Natural killer cell (primary cell): ENCODE results near the gene TRAM2. TPM values are rescaled to one million over a fixed set of nuclear protein-coding genes. Genes with fewer than 3 reads are reported as not detected.

ENCODE experiments used
- ATAC-seq, 3 donors: fragments of 150-1000 bp in 2 of 3; fragments of 200-7000 bp in 1 of 3; cut with Tn5 transposase; 1 replicate in 1 of 3; 2 replicates in 2 of 3; pipeline ENCODE4 v1.10.0; 2021; ENCODE audit warnings: mild to moderate bottlenecking in 2 of 3, moderate library complexity in 2 of 3
- DNase-seq, 2 donors: peaks; one replicate each; pipeline versions ENCODE4 v3.0.0 to v3.0.0-alpha.2; 2013 to 2021; ENCODE audit warnings: mixed read lengths in 1 of 2
- H3K27ac ChIP-seq: one replicate; pipeline ENCODE4 v1.5.1; 2013; ENCODE audit warnings: mild to moderate bottlenecking, low read length
- H3K27me3 ChIP-seq: one replicate; pipeline ENCODE4 v1.6.1; 2013; ENCODE audit warnings: low read length; ENCODE audit not compliant: control insufficient read depth, insufficient read depth
- H3K36me3 ChIP-seq: one replicate; pipeline ENCODE4 v1.6.1; 2013; ENCODE audit warnings: low read length; ENCODE audit not compliant: control insufficient read depth, insufficient read depth
- H3K4me1 ChIP-seq: one replicate; pipeline ENCODE4 v1.6.1; 2013; ENCODE audit warnings: low read length; ENCODE audit not compliant: control insufficient read depth, insufficient read depth
- H3K4me3 ChIP-seq: one replicate; pipeline ENCODE4 v1.5.1; 2013; ENCODE audit warnings: low read length
- H3K9me3 ChIP-seq: one replicate; pipeline ENCODE4 v1.6.1; 2013; ENCODE audit warnings: low read length; ENCODE audit not compliant: control insufficient read depth, insufficient read depth
- H3K27ac Mint-ChIP-seq, 2 donors: one replicate each; pipeline ENCODE4 v1.8.0; 2022; ENCODE audit warnings: mild to moderate bottlenecking in 2 of 2, mixed read lengths in 2 of 2, moderate library complexity in 1 of 2
- H3K27me3 Mint-ChIP-seq, 2 donors: one replicate each; pipeline ENCODE4 v1.8.0; 2022; ENCODE audit warnings: low read depth in 2 of 2, mixed read lengths in 2 of 2
- H3K36me3 Mint-ChIP-seq: one replicate; pipeline ENCODE4 v1.8.0; 2022; ENCODE audit warnings: mixed read lengths
- H3K4me1 Mint-ChIP-seq, 2 donors: one replicate each; pipeline ENCODE4 v1.8.0; 2022; ENCODE audit warnings: mixed read lengths in 2 of 2
- H3K4me3 Mint-ChIP-seq: one replicate; pipeline ENCODE4 v1.8.0; 2022; ENCODE audit warnings: mild to moderate bottlenecking, moderate library complexity, mixed read lengths
- H3K9me3 Mint-ChIP-seq, 2 donors: one replicate each; pipeline ENCODE4 v1.8.0; 2022; ENCODE audit warnings: mixed read lengths in 2 of 2
- WGBS: methylation state at CpG from one replicate; pipeline ENCODE4 v1.1.7; 2013; ENCODE audit warnings: missing lambda C conversion rate; ENCODE audit not compliant: insufficient coverage; 5-methylcytosine and 5-hydroxymethylcytosine counted together
- intact Hi-C: fragments of 100-400 bp; cut with micrococcal nuclease; formaldehyde crosslinking; loops from one replicate; pipeline ENCODE4 v1.14.2; 2022
- total RNA-seq, 4 donors: library from RNA; stranded (reverse); fragments of 120-200 nt in 1 of 4; gene quantifications; one replicate each; pipeline versions ENCODE4 v1.2.3 to v1.2.4, GENCODE V29; 2013 to 2022
- TF ChIP-seq, protein P1 (sequence below): fragments of 200-600 bp; IDR thresholded peaks from one replicate; pipeline ENCODE4 v1.8.0; 2022; ENCODE audit warnings: antibody characterized with exemption

Gene TRAM2
- total RNA-seq, 3 donors from 2014 or later (not counting 1 experiment from before 2014, with no cell fraction given): 16.2 to 20.0 (median 19.2) TPM

DNA sequence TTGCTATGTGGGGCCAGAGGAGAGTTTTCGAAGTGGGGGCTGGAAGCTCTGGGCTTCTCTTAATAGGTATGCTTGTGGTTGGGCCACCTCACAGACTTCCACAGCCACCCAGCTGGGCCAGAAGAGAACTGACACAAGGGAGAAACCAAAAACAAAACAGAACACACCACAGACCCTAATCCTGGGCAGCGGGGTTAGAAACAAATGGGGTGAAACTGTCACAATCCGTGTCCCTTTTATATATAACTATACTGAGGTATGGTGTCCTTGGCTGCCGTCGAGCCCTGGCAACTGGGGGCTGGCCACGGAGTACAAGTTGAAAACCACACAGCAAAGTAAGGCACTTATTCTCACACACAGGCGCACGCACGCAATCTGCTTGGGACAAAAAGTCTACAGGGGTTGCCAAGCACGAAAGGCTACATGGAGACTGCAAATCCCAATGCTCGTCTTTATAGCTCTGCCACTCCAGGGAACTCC lies 78.3 kb downstream of the TRAM2 start:
- Histone ChIP-seq H3K36me3 (peaks cover 10% of the 10 kb centered on the region), H3K27me3 (no peaks in the 10 kb centered on the region), H3K27ac (peak overlapping the region; percentile 75), H3K9me3 (no peaks in the 10 kb centered on the region), H3K4me1 (peaks cover 16% of the 10 kb centered on the region), H3K4me3 (no peak overlapping the region)
- 45% methylated on average over 10 of the region's 11 CpGs for WGBS
- Mint-ChIP-seq H3K27me3 (no peaks in the 10 kb centered on the region), H3K4me3 (no peak overlapping the region), H3K36me3 (peaks cover 14% of the 10 kb centered on the region), H3K9me3 (no peaks in the 10 kb centered on the region), H3K27ac (no peak overlapping the region), H3K4me1 (peaks cover 13 to 14% of the 10 kb centered on the region in 2 donors)
- intact Hi-C loops: no loop called here
- ATAC-seq (no peak), DNase-seq (no peak)
- TF ChIP-seq, protein P1, sequence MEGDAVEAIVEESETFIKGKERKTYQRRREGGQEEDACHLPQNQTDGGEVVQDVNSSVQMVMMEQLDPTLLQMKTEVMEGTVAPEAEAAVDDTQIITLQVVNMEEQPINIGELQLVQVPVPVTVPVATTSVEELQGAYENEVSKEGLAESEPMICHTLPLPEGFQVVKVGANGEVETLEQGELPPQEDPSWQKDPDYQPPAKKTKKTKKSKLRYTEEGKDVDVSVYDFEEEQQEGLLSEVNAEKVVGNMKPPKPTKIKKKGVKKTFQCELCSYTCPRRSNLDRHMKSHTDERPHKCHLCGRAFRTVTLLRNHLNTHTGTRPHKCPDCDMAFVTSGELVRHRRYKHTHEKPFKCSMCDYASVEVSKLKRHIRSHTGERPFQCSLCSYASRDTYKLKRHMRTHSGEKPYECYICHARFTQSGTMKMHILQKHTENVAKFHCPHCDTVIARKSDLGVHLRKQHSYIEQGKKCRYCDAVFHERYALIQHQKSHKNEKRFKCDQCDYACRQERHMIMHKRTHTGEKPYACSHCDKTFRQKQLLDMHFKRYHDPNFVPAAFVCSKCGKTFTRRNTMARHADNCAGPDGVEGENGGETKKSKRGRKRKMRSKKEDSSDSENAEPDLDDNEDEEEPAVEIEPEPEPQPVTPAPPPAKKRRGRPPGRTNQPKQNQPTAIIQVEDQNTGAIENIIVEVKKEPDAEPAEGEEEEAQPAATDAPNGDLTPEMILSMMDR: no peak

DNA sequence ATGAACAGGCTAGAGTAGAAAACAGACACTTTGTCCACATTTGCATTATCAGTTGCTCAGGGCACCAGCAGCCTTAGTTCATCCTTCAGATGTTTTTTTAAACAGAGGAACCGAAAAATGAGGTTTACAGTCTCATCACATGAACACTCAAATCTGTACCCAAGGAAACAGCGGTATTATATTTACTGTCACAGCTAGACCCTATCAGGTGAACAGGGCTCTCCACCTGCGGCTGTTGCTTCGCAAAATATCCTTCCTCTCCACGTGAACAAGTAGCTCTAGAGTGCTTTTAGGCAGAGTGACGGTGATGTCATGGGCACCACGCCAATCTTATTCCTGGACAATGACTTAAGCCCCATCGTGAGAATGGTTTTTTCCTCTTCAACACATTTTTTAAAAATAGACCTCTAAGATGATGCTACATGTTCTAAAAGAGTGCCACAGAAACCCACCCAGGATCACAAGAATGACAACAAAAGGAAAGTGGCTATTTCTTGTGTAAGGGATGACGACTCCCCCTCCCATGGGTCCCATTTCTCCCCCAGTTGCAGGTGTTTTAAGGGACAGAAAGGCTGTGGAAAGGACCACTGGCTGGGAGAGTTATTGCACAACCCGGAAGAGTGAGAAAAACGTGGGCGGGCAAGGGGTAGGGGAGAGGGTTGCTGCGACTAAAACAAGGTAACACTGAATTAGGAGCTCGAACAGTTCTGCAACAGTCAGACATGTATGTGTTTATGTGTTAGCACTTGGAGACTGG lies 79.0 kb downstream of the TRAM2 start:
- Histone ChIP-seq H3K4me1 (peaks cover 8% of the 10 kb centered on the region), H3K27ac (peak overlapping the region; percentile 75), H3K36me3 (peaks cover 10% of the 10 kb centered on the region), H3K4me3 (no peak overlapping the region), H3K9me3 (no peaks in the 10 kb centered on the region), H3K27me3 (no peaks in the 10 kb centered on the region)
- H3K4me3 Mint-ChIP-seq: no peak overlapping the region
- intact Hi-C loops: no loop called here
- WGBS: 85% methylated on average over 14 of the region's 14 CpGs
- DNase-seq (no peak), ATAC-seq (peak in 1 of 3 donors; percentile 33)
- H3K4me1 Mint-ChIP-seq: peaks cover 11 to 13% of the 10 kb centered on the region in 2 donors
- no peaks in the 10 kb centered on the region for H3K27me3 Mint-ChIP-seq
- no peak overlapping the region for H3K27ac Mint-ChIP-seq
- TF ChIP-seq, protein P1: no peak
- no peaks in the 10 kb centered on the region for H3K9me3 Mint-ChIP-seq
- H3K36me3 Mint-ChIP-seq: peaks cover 12% of the 10 kb centered on the region

DNA sequence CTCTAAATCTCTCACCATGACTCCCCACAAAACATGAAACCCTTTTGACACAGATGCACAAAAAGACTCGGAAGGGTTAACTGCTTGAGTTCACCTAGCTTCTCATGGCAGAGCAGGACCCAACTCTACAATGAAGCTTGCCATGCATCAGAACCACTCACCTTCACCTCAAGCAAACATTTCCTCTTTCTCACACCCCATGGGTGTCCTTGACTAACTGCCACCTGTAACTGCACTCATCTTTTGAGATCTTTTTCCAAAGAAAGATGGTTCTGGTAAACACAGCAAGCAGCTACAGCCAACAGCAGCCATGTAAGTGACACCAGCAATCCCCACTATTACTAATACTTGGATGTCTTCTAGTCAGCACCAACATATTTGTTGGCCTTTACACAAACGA lies 80.2 kb downstream of the TRAM2 start:
- H3K9me3 ChIP-seq: no peaks in the 10 kb centered on the region
- no peak for DNase-seq
- ATAC-seq: no peak
- Mint-ChIP-seq H3K27ac (no peak overlapping the region), H3K36me3 (peaks cover 7% of the 10 kb centered on the region), H3K4me1 (peaks cover 11 to 13% of the 10 kb centered on the region in 2 donors), H3K9me3 (no peaks in the 10 kb centered on the region), H3K27me3 (no peaks in the 10 kb centered on the region), H3K4me3 (no peak overlapping the region)
- TF ChIP-seq, protein P1: no peak
- H3K36me3 ChIP-seq: no peaks in the 10 kb centered on the region
- 95% methylated on average over 2 of the region's 2 CpGs for WGBS
- no peaks in the 10 kb centered on the region for H3K27me3 ChIP-seq
- intact Hi-C loops: no loop called here
- no peak overlapping the region for H3K4me3 ChIP-seq
- H3K27ac ChIP-seq: peak overlapping the region; percentile 8
- H3K4me1 ChIP-seq: peaks cover 7% of the 10 kb centered on the region
